ENCODE measurements around the gene CCDC154.

CCDC154 gene

GRCh38 chr16:1397779-1398178, 46.6 kb downstream of the CCDC154 start:
- H2AK5ac ChIP-seq (ENCODE audit: low read length, severe bottlenecking), result no peak overlapping the region
- no peak for DNase-seq
- no peak overlapping the region for H3K18ac ChIP-seq (ENCODE audit: low read depth in 1 of 2, low read length in 2 of 2)
- H3K14ac ChIP-seq (ENCODE audit: low read length in 2 of 2), result no peak overlapping the region
- H2BK5ac ChIP-seq (ENCODE audit: low read depth, low read length, poor library complexity, severe bottlenecking), result no peak overlapping the region
- no peaks in the 10 kb centered on the region for H3K27me3 ChIP-seq (ENCODE audit: control insufficient read depth in 1 of 2, insufficient read depth in 1 of 2, low read length in 2 of 2)
- no peak overlapping the region for H3K4me2 ChIP-seq (ENCODE audit: low read length, poor library complexity, severe bottlenecking)
- no peak overlapping the region for H2BK12ac ChIP-seq (ENCODE audit: low read length in 2 of 2)
- H3K36me3 ChIP-seq (ENCODE audit: control insufficient read depth in 1 of 2, insufficient read depth in 2 of 2, low read depth in 1 of 2, low read length in 2 of 2), result peaks cover 65 to 78% of the 10 kb centered on the region in 2 experiments
- H4K8ac ChIP-seq (ENCODE audit: low read length), result no peak overlapping the region
- H3K4me1 ChIP-seq (ENCODE audit: control insufficient read depth, insufficient read depth, low read depth, low read length), result peaks cover 2% of the 10 kb centered on the region
- H3K4ac ChIP-seq (ENCODE audit: low read depth in 1 of 2, low read length in 2 of 2), result no peak overlapping the region
- no peak overlapping the region for H3K27ac ChIP-seq (ENCODE audit: low read length, poor library complexity, severe bottlenecking)
- H4K91ac ChIP-seq (ENCODE audit: low read length), result no peak overlapping the region
- H3K9me3 ChIP-seq (ENCODE audit: control insufficient read depth, low read length), result no peaks in the 10 kb centered on the region
- WGBS, result 93% methylated on average over 19 of the region's 21 CpGs
- no peak overlapping the region for H3K23ac ChIP-seq (ENCODE audit: low read length in 2 of 2)
- H3K79me1 ChIP-seq (replicated peaks; ENCODE audit: low read length, poor library complexity, severe bottlenecking), result no peaks in the 10 kb centered on the region
- no peak overlapping the region for H3K4me3 ChIP-seq (ENCODE audit: insufficient read depth in 1 of 2, low read depth in 1 of 2, low read length in 2 of 2)
- H2BK120ac ChIP-seq (ENCODE audit: low read depth, low read length), result no peak overlapping the region
- H2AFZ ChIP-seq (ENCODE audit: low read depth, low read length), result no peak overlapping the region
- H2BK15ac ChIP-seq (ENCODE audit: low read depth, poor library complexity, severe bottlenecking), result no peak overlapping the region
- no peak overlapping the region for H3K9ac ChIP-seq (ENCODE audit: low read length)

- Histone ChIP-seq H4K8ac (ENCODE audit: low read length) (no peak overlapping the region), H3K18ac (ENCODE audit: low read depth in 1 of 2, low read length in 2 of 2) (no peak overlapping the region), H3K36me3 (ENCODE audit: control insufficient read depth in 1 of 2, insufficient read depth in 2 of 2, low read depth in 1 of 2, low read length in 2 of 2) (peaks cover 61% of the 10 kb centered on the region in 2 experiments), H3K27me3 (ENCODE audit: control insufficient read depth in 1 of 2, insufficient read depth in 1 of 2, low read length in 2 of 2) (no peaks in the 10 kb centered on the region), H3K14ac (ENCODE audit: low read length in 2 of 2) (no peak overlapping the region), H2BK120ac (ENCODE audit: low read depth, low read length) (no peak overlapping the region), H2AFZ (ENCODE audit: low read depth, low read length) (no peak overlapping the region), H4K91ac (ENCODE audit: low read length) (no peak overlapping the region), H3K4me2 (ENCODE audit: low read length, poor library complexity, severe bottlenecking) (no peak overlapping the region), H2BK15ac (ENCODE audit: low read depth, poor library complexity, severe bottlenecking) (no peak overlapping the region), H3K4ac (ENCODE audit: low read depth in 1 of 2, low read length in 2 of 2) (no peak overlapping the region), H2AK5ac (ENCODE audit: low read length, severe bottlenecking) (no peak overlapping the region), H2BK5ac (ENCODE audit: low read depth, low read length, poor library complexity, severe bottlenecking) (no peak overlapping the region), H3K9ac (ENCODE audit: low read length) (no peak overlapping the region), H3K23ac (ENCODE audit: low read length in 2 of 2) (no peak overlapping the region), H3K9me3 (ENCODE audit: control insufficient read depth, low read length) (no peaks in the 10 kb centered on the region), H2BK12ac (ENCODE audit: low read length in 2 of 2) (no peak overlapping the region), H3K27ac (ENCODE audit: low read length, poor library complexity, severe bottlenecking) (no peak overlapping the region), H3K4me1 (ENCODE audit: control insufficient read depth, insufficient read depth, low read depth, low read length) (peaks cover 2% of the 10 kb centered on the region), H3K4me3 (ENCODE audit: insufficient read depth in 1 of 2, low read depth in 1 of 2, low read length in 2 of 2) (no peak overlapping the region), H3K79me1 (replicated peaks; ENCODE audit: low read length, poor library complexity, severe bottlenecking) (no peaks in the 10 kb centered on the region)
- DNase-seq, result no peak
- WGBS, result 93% methylated on average over 22 of the region's 22 CpGs
Measured at GRCh38 chr16:1395444-1396031, 48.8 kb downstream of the CCDC154 start.

- H3K4ac ChIP-seq (ENCODE audit: low read depth in 1 of 2, low read length in 2 of 2), result no peak overlapping the region
- H3K23ac ChIP-seq (ENCODE audit: low read length in 2 of 2), result no peak overlapping the region
- no peak overlapping the region for H2BK15ac ChIP-seq (ENCODE audit: low read depth, poor library complexity, severe bottlenecking)
- H3K79me1 ChIP-seq (replicated peaks; ENCODE audit: low read length, poor library complexity, severe bottlenecking), result no peaks in the 10 kb centered on the region
- no peak overlapping the region for H2AK5ac ChIP-seq (ENCODE audit: low read length, severe bottlenecking)
- H3K36me3 ChIP-seq (ENCODE audit: control insufficient read depth in 1 of 2, insufficient read depth in 2 of 2, low read depth in 1 of 2, low read length in 2 of 2), result peaks cover 62 to 63% of the 10 kb centered on the region in 2 experiments
- H2BK12ac ChIP-seq (ENCODE audit: low read length in 2 of 2), result no peak overlapping the region
- no peak overlapping the region for H3K14ac ChIP-seq (ENCODE audit: low read length in 2 of 2)
- H3K9ac ChIP-seq (ENCODE audit: low read length), result no peak overlapping the region
- DNase-seq, result no peak
- H3K9me3 ChIP-seq (ENCODE audit: control insufficient read depth, low read length), result no peaks in the 10 kb centered on the region
- H4K91ac ChIP-seq (ENCODE audit: low read length), result no peak overlapping the region
- no peak overlapping the region for H2BK120ac ChIP-seq (ENCODE audit: low read depth, low read length)
- H3K4me3 ChIP-seq (ENCODE audit: insufficient read depth in 1 of 2, low read depth in 1 of 2, low read length in 2 of 2), result no peak overlapping the region
- H3K27ac ChIP-seq (ENCODE audit: low read length, poor library complexity, severe bottlenecking), result no peak overlapping the region
- peaks cover 2% of the 10 kb centered on the region for H3K4me1 ChIP-seq (ENCODE audit: control insufficient read depth, insufficient read depth, low read depth, low read length)
- H2BK5ac ChIP-seq (ENCODE audit: low read depth, low read length, poor library complexity, severe bottlenecking), result no peak overlapping the region
- no peak overlapping the region for H4K8ac ChIP-seq (ENCODE audit: low read length)
- no peak overlapping the region for H2AFZ ChIP-seq (ENCODE audit: low read depth, low read length)
- H3K18ac ChIP-seq (ENCODE audit: low read depth in 1 of 2, low read length in 2 of 2), result no peak overlapping the region
- 91% methylated on average over 19 of the region's 19 CpGs for WGBS
- H3K4me2 ChIP-seq (ENCODE audit: low read length, poor library complexity, severe bottlenecking), result no peak overlapping the region
- no peaks in the 10 kb centered on the region for H3K27me3 ChIP-seq (ENCODE audit: control insufficient read depth in 1 of 2, insufficient read depth in 1 of 2, low read length in 2 of 2)
Measured at GRCh38 chr16:1394367-1394951, 49.9 kb downstream of the CCDC154 start.

GRCh38 chr16:1393613-1394176, 50.7 kb downstream of the CCDC154 start:
- no peak overlapping the region for H2BK120ac ChIP-seq (ENCODE audit: low read depth, low read length)
- no peak overlapping the region for H4K8ac ChIP-seq (ENCODE audit: low read length)
- H3K4me2 ChIP-seq (ENCODE audit: low read length, poor library complexity, severe bottlenecking), result no peak overlapping the region
- no peak for DNase-seq
- WGBS, result 96% methylated on average over 21 of the region's 21 CpGs
- H3K23ac ChIP-seq (ENCODE audit: low read length in 2 of 2), result no peak overlapping the region
- H3K27me3 ChIP-seq (ENCODE audit: control insufficient read depth in 1 of 2, insufficient read depth in 1 of 2, low read length in 2 of 2), result no peaks in the 10 kb centered on the region
- H3K4me1 ChIP-seq (ENCODE audit: control insufficient read depth, insufficient read depth, low read depth, low read length), result peaks cover 2% of the 10 kb centered on the region
- H2BK5ac ChIP-seq (ENCODE audit: low read depth, low read length, poor library complexity, severe bottlenecking), result no peak overlapping the region
- H3K18ac ChIP-seq (ENCODE audit: low read depth in 1 of 2, low read length in 2 of 2), result no peak overlapping the region
- no peak overlapping the region for H3K14ac ChIP-seq (ENCODE audit: low read length in 2 of 2)
- no peak overlapping the region for H2BK12ac ChIP-seq (ENCODE audit: low read length in 2 of 2)
- no peak overlapping the region for H2AFZ ChIP-seq (ENCODE audit: low read depth, low read length)
- H2AK5ac ChIP-seq (ENCODE audit: low read length, severe bottlenecking), result no peak overlapping the region
- no peaks in the 10 kb centered on the region for H3K9me3 ChIP-seq (ENCODE audit: control insufficient read depth, low read length)
- no peak overlapping the region for H3K9ac ChIP-seq (ENCODE audit: low read length)
- H3K36me3 ChIP-seq (ENCODE audit: control insufficient read depth in 1 of 2, insufficient read depth in 2 of 2, low read depth in 1 of 2, low read length in 2 of 2), result peaks cover 54 to 61% of the 10 kb centered on the region in 2 experiments
- H3K4me3 ChIP-seq (ENCODE audit: insufficient read depth in 1 of 2, low read depth in 1 of 2, low read length in 2 of 2), result no peak overlapping the region
- no peak overlapping the region for H3K4ac ChIP-seq (ENCODE audit: low read depth in 1 of 2, low read length in 2 of 2)
- no peak overlapping the region for H3K27ac ChIP-seq (ENCODE audit: low read length, poor library complexity, severe bottlenecking)
- no peaks in the 10 kb centered on the region for H3K79me1 ChIP-seq (replicated peaks; ENCODE audit: low read length, poor library complexity, severe bottlenecking)
- H4K91ac ChIP-seq (ENCODE audit: low read length), result no peak overlapping the region
- no peak overlapping the region for H2BK15ac ChIP-seq (ENCODE audit: low read depth, poor library complexity, severe bottlenecking)

All from mesenchymal stem cell (in vitro differentiated cells and primary cell).